Skeletal muscle tissue (tissue), 4 donors: Measurements from ENCODE around the gene PHLDB3. TPM values are rescaled to one million over a fixed set of nuclear protein-coding genes. Genes with fewer than 3 reads are reported as not detected.

Experiments
- H3K27ac ChIP-seq: one replicate; pipeline ENCODE4 v1.7.0; 2013; ENCODE audit warnings: mild to moderate bottlenecking, low read depth, low read length, inconsistent platforms
- H3K27me3 ChIP-seq, 3 donors: one replicate each; pipeline ENCODE4 v1.7.0; 2013; ENCODE audit warnings: low read length in 3 of 3; ENCODE audit not compliant: control insufficient read depth in 3 of 3, insufficient read depth in 3 of 3
- H3K36me3 ChIP-seq, 3 donors: one replicate each; pipeline ENCODE4 v1.7.0; 2013; ENCODE audit warnings: low read length in 3 of 3; ENCODE audit not compliant: control insufficient read depth in 3 of 3, insufficient read depth in 3 of 3
- H3K4me1 ChIP-seq, 3 donors: one replicate each; pipeline ENCODE4 v1.7.0; 2013; ENCODE audit warnings: low read length in 3 of 3, mild to moderate bottlenecking in 3 of 3; ENCODE audit not compliant: control insufficient read depth in 3 of 3, insufficient read depth in 3 of 3
- H3K4me3 ChIP-seq, 3 donors: one replicate each; pipeline ENCODE4 v1.7.0; 2013; ENCODE audit warnings: low read length in 3 of 3
- H3K9ac ChIP-seq, 3 donors: one replicate each; pipeline ENCODE4 v1.7.0; 2013; ENCODE audit warnings: low read length in 3 of 3, mild to moderate bottlenecking in 3 of 3, moderate library complexity in 2 of 3, low read depth in 1 of 3
- H3K9me3 ChIP-seq, 3 donors: one replicate each; pipeline ENCODE4 v1.7.0; 2013; ENCODE audit warnings: low read length in 3 of 3; ENCODE audit not compliant: control insufficient read depth in 3 of 3
- total RNA-seq: library from RNA; depleted of rRNA; stranded (reverse); fragments of >200 nt; gene quantifications from one replicate; pipeline ENCODE4 v1.2.3, GENCODE V29; 2014
- donor health status: Osteomylitis.

PHLDB3 gene
- total RNA-seq, 1 donor from 2014 or later, result 4.7 TPM

GRCh38 chr19:43474487-43474886 lies 30.1 kb downstream of the PHLDB3 start:
- H3K36me3 ChIP-seq, result peaks cover 0 to 2% (median 0%) of the 10 kb centered on the region in 3 donors
- H3K27me3 ChIP-seq, result no peaks in the 10 kb centered on the region
- H3K9me3 ChIP-seq, result no peaks in the 10 kb centered on the region
- H3K4me1 ChIP-seq, result peaks cover 3 to 9% (median 8%) of the 10 kb centered on the region in 3 donors
- H3K4me3 ChIP-seq, result no peak overlapping the region
- H3K9ac ChIP-seq, result peak overlapping the region in 1 of 3 donors; percentile 60
- H3K27ac ChIP-seq, result no peak overlapping the region

GRCh38 chr19:43471091-43471490 lies 33.5 kb downstream of the PHLDB3 start:
- H3K4me3 ChIP-seq, result no peak overlapping the region
- peaks cover under 1 to 6% (median 1%) of the 10 kb centered on the region in 3 donors for H3K27me3 ChIP-seq
- H3K9me3 ChIP-seq, result no peaks in the 10 kb centered on the region
- no peak overlapping the region for H3K9ac ChIP-seq
- no peaks in the 10 kb centered on the region for H3K36me3 ChIP-seq
- no peak overlapping the region for H3K27ac ChIP-seq
- peaks cover 3 to 9% (median 8%) of the 10 kb centered on the region in 3 donors for H3K4me1 ChIP-seq

GRCh38 chr19:43470288-43470687 lies 34.3 kb downstream of the PHLDB3 start:
- Histone ChIP-seq H3K4me3 (no peak overlapping the region), H3K9ac (no peak overlapping the region), H3K27ac (no peak overlapping the region), H3K27me3 (peaks cover 8 to 14% (median 9%) of the 10 kb centered on the region in 3 donors), H3K4me1 (peaks cover under 1 to 7% (median 6%) of the 10 kb centered on the region in 3 donors), H3K9me3 (no peaks in the 10 kb centered on the region), H3K36me3 (no peaks in the 10 kb centered on the region)

GRCh38 chr19:43469160-43469480 lies 35.4 kb downstream of the PHLDB3 start:
- Histone ChIP-seq H3K9ac (no peak overlapping the region), H3K36me3 (no peaks in the 10 kb centered on the region), H3K4me3 (no peak overlapping the region), H3K4me1 (peaks cover 3 to 5% (median 4%) of the 10 kb centered on the region in 3 donors), H3K27ac (no peak overlapping the region), H3K27me3 (peaks cover 13 to 23% (median 19%) of the 10 kb centered on the region in 3 donors), H3K9me3 (no peaks in the 10 kb centered on the region)

- Histone ChIP-seq H3K4me3 (no peak overlapping the region), H3K36me3 (no peaks in the 10 kb centered on the region), H3K9me3 (no peaks in the 10 kb centered on the region), H3K9ac (no peak overlapping the region), H3K4me1 (peaks cover 9 to 11% (median 9%) of the 10 kb centered on the region in 3 donors), H3K27ac (no peak overlapping the region), H3K27me3 (peaks cover 13 to 29% (median 20%) of the 10 kb centered on the region in 3 donors)
These were observed 36.0 kb downstream of the PHLDB3 start for GRCh38 chr19:43468354-43469159.

- Histone ChIP-seq H3K27ac (no peak overlapping the region), H3K9me3 (no peaks in the 10 kb centered on the region), H3K36me3 (no peaks in the 10 kb centered on the region), H3K27me3 (peaks cover 13 to 35% (median 24%) of the 10 kb centered on the region in 3 donors), H3K9ac (no peak overlapping the region), H3K4me1 (peaks cover 12 to 17% (median 14%) of the 10 kb centered on the region in 3 donors), H3K4me3 (no peak overlapping the region)
These were observed 36.8 kb downstream of the PHLDB3 start for GRCh38 chr19:43467730-43468129.

GRCh38 chr19:43467276-43467675 lies 37.3 kb downstream of the PHLDB3 start:
- Histone ChIP-seq H3K27me3 (peaks cover 13 to 35% (median 24%) of the 10 kb centered on the region in 3 donors), H3K4me1 (peaks cover 13 to 18% (median 14%) of the 10 kb centered on the region in 3 donors), H3K9ac (no peak overlapping the region), H3K36me3 (no peaks in the 10 kb centered on the region), H3K9me3 (no peaks in the 10 kb centered on the region), H3K4me3 (no peak overlapping the region), H3K27ac (no peak overlapping the region)

- Histone ChIP-seq H3K9me3 (no peaks in the 10 kb centered on the region), H3K4me1 (peaks cover 13 to 18% (median 14%) of the 10 kb centered on the region in 3 donors), H3K27ac (no peak overlapping the region), H3K9ac (no peak overlapping the region), H3K27me3 (peaks cover 13 to 35% (median 24%) of the 10 kb centered on the region in 3 donors), H3K4me3 (no peak overlapping the region), H3K36me3 (no peaks in the 10 kb centered on the region)
These were observed 37.8 kb downstream of the PHLDB3 start for GRCh38 chr19:43466793-43467192.

- Histone ChIP-seq H3K9ac (peak within 1 kb of the TSS in 2 of 3 donors; percentile 28 to 66), H3K36me3 (no peaks in the 10 kb centered on the region), H3K4me1 (peaks cover 13 to 18% (median 14%) of the 10 kb centered on the region in 3 donors), H3K27ac (no peak within 1 kb of the TSS), H3K4me3 (peak within 1 kb of the TSS; percentile 67 to 87 (median 84)), H3K27me3 (peaks cover 13 to 35% (median 24%) of the 10 kb centered on the region in 3 donors), H3K9me3 (no peaks in the 10 kb centered on the region)
These were observed 39.0 kb downstream of the PHLDB3 start, which contains the start of gene LYPD3 for GRCh38 chr19:43465468-43466120. Gene LYPD3, minus strand, starts transcription at chr19:43465608. Its CDS starts 37 bp downstream, at chr19:43465571.
